T47D (cell line): Measurements from ENCODE around the gene TGFBRAP1.
"Not testable (repeated sequence)": the region's sequence is repeated elsewhere in the genome, so short reads cannot be mapped to it uniquely, and the experiment has no call there.

Source experiments
- DNase-seq, 2 experiments: peaks; one replicate each; pipeline versions ENCODE4 v3.0.0 to v3.0.0-alpha.2; 2011 to 2012; ENCODE audit warnings: low read depth in 1 of 2, low spot score in 1 of 2
- JUND ChIP-seq: IDR thresholded peaks from 2 replicates; pipeline ENCODE4 v1.6.1; 2012; ENCODE audit warnings: low read depth
- in situ Hi-C: cut with HindIII; loops from 2 replicates; pipeline ENCODE4 v1.10.0; 2016; ENCODE audit warnings: low sequenced_read_pairs, low pct_unique_long_range_greater_than_20kb

The TGFBRAP1 gene

GRCh38 chr2:105337122-105338019 is 7.8 kb upstream of the TGFBRAP1 start, which contains the start of gene C2orf49:
TSS of gene C2orf49 (plus strand) at chr2:105337540. CDS start at chr2:105337588, 48 bp downstream.
- TF ChIP-seq JUND, result no peak
- in situ Hi-C loops, result no loop called here
- DNase-seq, result peak in 1 of 2 experiments; percentile 86

GRCh38 chr2:105336786-105337121 is 7.2 kb upstream of the TGFBRAP1 start:
- no peak for DNase-seq
- in situ Hi-C loops, result no loop called here
- no peak for TF ChIP-seq JUND

GRCh38 chr2:105335469-105335868 is 5.9 kb upstream of the TGFBRAP1 start:
- DNase-seq, result no peak
- in situ Hi-C loops, result no loop called here

GRCh38 chr2:105334211-105334610 is 4.7 kb upstream of the TGFBRAP1 start:
- no peak for DNase-seq
- in situ Hi-C loops, result no loop called here
- TF ChIP-seq JUND, result no peak

More at GRCh38 chr2:105335469-105335868, 5.9 kb upstream of the TGFBRAP1 start:
- no peak for TF ChIP-seq JUND

- TF ChIP-seq JUND, result no peak
- in situ Hi-C loops, result no loop called here
- peak in 1 of 2 experiments; percentile 68 for DNase-seq
Observed at GRCh38 chr2:105330681-105331375, 1.3 kb upstream of the TGFBRAP1 start.

GRCh38 chr2:105329197-105329554 is 359 bp downstream of the TGFBRAP1 start:
- in situ Hi-C loops, result no loop called here
- no peak for DNase-seq
- no peak for TF ChIP-seq JUND

GRCh38 chr2:105328281-105329196 is 996 bp downstream of the TGFBRAP1 start:
- peak in 1 of 2 experiments; percentile 15 for DNase-seq
- TF ChIP-seq JUND, result no peak
- in situ Hi-C loops, result no loop called here

- no peak for DNase-seq
- no peak for TF ChIP-seq JUND
- in situ Hi-C loops, result no loop called here
Observed at GRCh38 chr2:105327690-105328089, 1.8 kb downstream of the TGFBRAP1 start.

- DNase-seq, in situ Hi-C loops: not testable (repeated sequence)
Observed at GRCh38 chr2:105327271-105327670, 2.3 kb downstream of the TGFBRAP1 start.

- no peak for TF ChIP-seq JUND
- in situ Hi-C loops, result no loop called here
- DNase-seq, result no peak
Observed at GRCh38 chr2:105325389-105325963, 4.1 kb downstream of the TGFBRAP1 start.

GRCh38 chr2:105324732-105325131 is 4.8 kb downstream of the TGFBRAP1 start:
- in situ Hi-C loops, result no loop called here

GRCh38 chr2:105324101-105324500 is 5.4 kb downstream of the TGFBRAP1 start:
- in situ Hi-C loops, result no loop called here
- DNase-seq, result no peak
- no peak for TF ChIP-seq JUND

More at GRCh38 chr2:105324732-105325131, 4.8 kb downstream of the TGFBRAP1 start:
- DNase-seq, result no peak
- TF ChIP-seq JUND, result no peak
